PC-3 (cell line): ENCODE measurements around the gene RAI1.

ENCODE experiments used
- CTCF ChIP-seq: fragments of 300-600 bp; sonication (generic); conservative IDR thresholded peaks from 2 replicates; pipeline ENCODE4 v1.5.1; 2017; ENCODE audit warnings: antibody characterized with exemption, low read depth, mild to moderate bottlenecking, low read length
- EZH2 ChIP-seq: fragments of 300-600 bp; sonication (generic); IDR thresholded peaks from one replicate; pipeline ENCODE4 v1.6.1; 2017; ENCODE audit warnings: antibody characterized with exemption, mild to moderate bottlenecking, low read length; ENCODE audit not compliant: unreplicated experiment
- EZH2phosphoT487 ChIP-seq: fragments of 300-600 bp; sonication (generic); IDR thresholded peaks from 2 replicates; pipeline ENCODE4 v1.6.1; 2018; ENCODE audit warnings: mild to moderate bottlenecking, antibody characterized with exemption, low read length, borderline replicate concordance

DNA sequence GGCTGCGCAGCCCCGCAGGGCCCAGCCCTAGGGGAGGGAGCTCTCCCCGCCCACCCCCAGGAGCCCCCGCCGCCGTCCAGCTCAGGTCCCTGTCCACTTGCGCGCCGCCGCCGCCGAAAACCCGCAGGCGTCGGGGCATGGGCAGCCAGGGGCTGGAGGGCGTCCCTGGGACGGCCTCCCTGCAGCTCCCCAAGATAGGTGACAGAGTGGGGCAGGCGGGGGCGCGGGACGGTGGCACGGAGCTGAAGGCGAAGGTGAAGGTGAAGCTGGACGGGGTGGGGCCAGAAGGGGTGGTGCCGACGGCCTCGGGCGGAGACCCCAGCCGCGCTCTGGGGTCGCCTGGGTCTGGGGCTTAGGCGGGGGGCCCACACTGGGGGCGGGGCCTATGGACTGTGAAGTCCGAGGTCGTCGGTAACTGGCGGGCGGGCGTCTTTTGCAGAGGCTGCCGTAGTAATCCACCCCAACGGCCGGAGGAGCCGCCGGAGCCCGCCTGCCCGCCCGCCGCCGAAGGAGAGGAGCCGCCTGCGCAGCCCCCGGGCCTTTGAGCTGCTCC is 128.3 kb downstream of the RAI1 start:
- no peak for TF ChIP-seq CTCF
- TF ChIP-seq EZH2 = no peak
- TF ChIP-seq EZH2phosphoT487 = no peak
